HCT116 (cell line): ENCODE measurements around the gene CDK5RAP2.

Experiments
- ATF3 ChIP-seq: IDR thresholded peaks from 2 replicates; pipeline ENCODE4 v1.6.1; 2012
- CTCF ChIP-seq, 3 experiments: fragments of 200-600 bp in 1 of 3; sonication (generic) in 1 of 3; IDR thresholded peaks in 2 of 3; conservative IDR thresholded peaks in 1 of 3; 2 replicates each; pipeline ENCODE4 v1.5.1; 2012 to 2017; ENCODE audit warnings: low read depth in 2 of 3, low read length in 2 of 3, antibody characterized with exemption in 1 of 3, borderline replicate concordance in 1 of 3, control low read depth in 1 of 3, mild to moderate bottlenecking in 1 of 3, mixed read lengths in 1 of 3, mixed run types in 1 of 3, moderate library complexity in 1 of 3; ENCODE audit not compliant: insufficient read depth in 1 of 3
- ELF1 ChIP-seq: IDR thresholded peaks from 2 replicates; pipeline ENCODE4 v1.6.1; 2012; ENCODE audit warnings: low read depth, borderline replicate concordance
- JUND ChIP-seq: IDR thresholded peaks from 2 replicates; pipeline ENCODE4 v1.6.1; 2012
- MAX ChIP-seq: IDR thresholded peaks from 2 replicates; pipeline ENCODE4 v1.6.1; 2012
- POLR2A ChIP-seq: IDR thresholded peaks from 2 replicates; pipeline ENCODE4 v1.7.0; 2011; ENCODE audit warnings: borderline replicate concordance; ENCODE audit not compliant: insufficient read depth, insufficient read length; ENCODE audit errors: extremely low read depth
- POLR2AphosphoS5 ChIP-seq: IDR thresholded peaks from 2 replicates; pipeline ENCODE4 v1.6.1; 2011; ENCODE audit warnings: mild to moderate bottlenecking, low read depth, low read length, moderate library complexity
- RAD21 ChIP-seq: IDR thresholded peaks from 2 replicates; pipeline ENCODE4 v1.6.1; 2012; ENCODE audit warnings: low read depth, mild to moderate bottlenecking
- REST ChIP-seq: IDR thresholded peaks from 2 replicates; pipeline ENCODE4 v1.6.1; 2012; ENCODE audit warnings: low read depth
- YY1 ChIP-seq: IDR thresholded peaks from 2 replicates; pipeline ENCODE4 v1.6.1; 2011; ENCODE audit warnings: low read length, low read depth, moderate library complexity, mild to moderate bottlenecking; ENCODE audit not compliant: insufficient replicate concordance; ENCODE audit errors: extremely low read depth
- ZNF274 ChIP-seq: fragments of 200-500 bp; sonication (Bioruptor generic); IDR thresholded peaks from 2 replicates; pipeline ENCODE4 v1.6.1; 2014; ENCODE audit warnings: mild to moderate bottlenecking, low read depth, low read length, inconsistent platforms

GRCh38 chr9:120500733-120501132 is 79.2 kb downstream of the CDK5RAP2 start:
- TF ChIP-seq JUND: no peak
- no peak for TF ChIP-seq ZNF274
- TF ChIP-seq ATF3: no peak
- no peak for TF ChIP-seq CTCF (IDR thresholded peaks at IDR 0.05 in 2 of 3, conservative IDR thresholded peaks at IDR 0.05 in 1 of 3; ENCODE audit: borderline replicate concordance in 1 of 3, insufficient read depth in 1 of 3, low read depth in 2 of 3, low read length in 2 of 3)
- no peak for TF ChIP-seq MAX
- TF ChIP-seq YY1: no peak
- TF ChIP-seq POLR2AphosphoS5: no peak
- TF ChIP-seq RAD21: no peak
- no peak for TF ChIP-seq ELF1
- TF ChIP-seq POLR2A: no peak
- no peak for TF ChIP-seq REST
